Fibroblast of skin of left quadriceps (primary cell): ENCODE data around the gene AGBL4.

Experiments
- DNase-seq, 2 experiments: peaks; one replicate each; pipeline ENCODE4 v3.0.0-alpha.2; 2013; ENCODE audit warnings: low read depth in 2 of 2

Gene AGBL4

GRCh38 chr1:49694251-49694827 lies 329.4 kb downstream of the AGBL4 start:
- DNase-seq = no peak

GRCh38 chr1:49686107-49686506 lies 337.6 kb downstream of the AGBL4 start:
- DNase-seq = no peak

GRCh38 chr1:49677706-49678105 lies 346.0 kb downstream of the AGBL4 start:
- no peak for DNase-seq

- DNase-seq = no peak
Observed at GRCh38 chr1:49651136-49651535, 372.6 kb downstream of the AGBL4 start.

- DNase-seq = no peak
Observed at GRCh38 chr1:49630156-49630555, 393.6 kb downstream of the AGBL4 start.

GRCh38 chr1:49627781-49628180 lies 396.0 kb downstream of the AGBL4 start:
- no peak for DNase-seq

GRCh38 chr1:49626472-49626871 lies 397.3 kb downstream of the AGBL4 start:
- no peak for DNase-seq

GRCh38 chr1:49622877-49623276 lies 400.9 kb downstream of the AGBL4 start:
- DNase-seq = no peak

GRCh38 chr1:49606082-49606481 lies 417.7 kb downstream of the AGBL4 start:
- DNase-seq = no peak

GRCh38 chr1:49597436-49597835 lies 426.3 kb downstream of the AGBL4 start:
- DNase-seq = no peak

- no peak for DNase-seq
Observed at GRCh38 chr1:49576327-49576901, 447.3 kb downstream of the AGBL4 start.

GRCh38 chr1:49556676-49557234 lies 467.0 kb downstream of the AGBL4 start:
- no peak for DNase-seq

GRCh38 chr1:49552101-49552500 lies 471.7 kb downstream of the AGBL4 start:
- no peak for DNase-seq

- no peak for DNase-seq
Observed at GRCh38 chr1:49544615-49545014, 479.1 kb downstream of the AGBL4 start.

GRCh38 chr1:49541096-49541752 lies 482.5 kb downstream of the AGBL4 start:
- no peak for DNase-seq

- no peak for DNase-seq
Observed at GRCh38 chr1:49527606-49528305, 496.0 kb downstream of the AGBL4 start.

- no peak for DNase-seq
Observed at GRCh38 chr1:49526672-49527071, 497.1 kb downstream of the AGBL4 start.

- no peak for DNase-seq
Observed at GRCh38 chr1:49523764-49524163, 500.0 kb downstream of the AGBL4 start.

- DNase-seq = no peak
Observed at GRCh38 chr1:49466961-49467360, 556.8 kb downstream of the AGBL4 start.

GRCh38 chr1:49465486-49466185 lies 558.1 kb downstream of the AGBL4 start:
- DNase-seq = no peak

GRCh38 chr1:49448200-49448599 lies 575.6 kb downstream of the AGBL4 start:
- no peak for DNase-seq

- DNase-seq = no peak
Observed at GRCh38 chr1:49436865-49437264, 586.9 kb downstream of the AGBL4 start.
